ENCODE data around the gene KCNMA1. TPM values are rescaled to one million over a fixed set of nuclear protein-coding genes. Genes with fewer than 3 reads are reported as not detected.

Gene KCNMA1
- total and polyA plus RNA-seq, 10 of the 15 experiments (the other 5 are each of a cell fraction or from before 2014, with no cell fraction given): 8.5 to 77.0 (median 21.3) TPM

- TF ChIP-seq E2F8 (IDR thresholded peaks at IDR 0.05; ENCODE audit: low read depth, partially characterized antibody): no peak
- TF ChIP-seq SMC3 (IDR thresholded peaks at IDR 0.05; ENCODE audit: borderline replicate concordance, low read length): no peak
- no peak for TF ChIP-seq USF2 (IDR thresholded peaks at IDR 0.05; ENCODE audit: borderline replicate concordance, low read depth, low read length)
- TF ChIP-seq KLF5 (IDR thresholded peaks at IDR 0.05; ENCODE audit: partially characterized antibody): no peak
- no peak for TF ChIP-seq SIN3A (IDR thresholded peaks at IDR 0.05; ENCODE audit: low read depth, low read length)
- TF ChIP-seq TCF7 (IDR thresholded peaks at IDR 0.05; ENCODE audit: borderline replicate concordance): no peak
- no peak for TF ChIP-seq CUX1 (IDR thresholded peaks at IDR 0.05; ENCODE audit: insufficient replicate concordance, low read depth, low read length)
- TF ChIP-seq ZNF384 (IDR thresholded peaks at IDR 0.05; ENCODE audit: borderline replicate concordance, low read depth, low read length): no peak
- TF ChIP-seq LARP7 (IDR thresholded peaks at IDR 0.05): no peak
- TF ChIP-seq ZNF592 (IDR thresholded peaks at IDR 0.05): no peak
Measured at GRCh38 chr10:77139252-77140160, 498.1 kb downstream of the KCNMA1 start (continued).
